GM21390 (cell line): ENCODE data around the gene ALPL.

ENCODE experiments used
- ATAC-seq: cut with Tn5 transposase; IDR thresholded peaks from one replicate; pipeline ENCODE4 v1.9.1; 2021; ENCODE audit not compliant: unreplicated experiment

ALPL gene

DNA sequence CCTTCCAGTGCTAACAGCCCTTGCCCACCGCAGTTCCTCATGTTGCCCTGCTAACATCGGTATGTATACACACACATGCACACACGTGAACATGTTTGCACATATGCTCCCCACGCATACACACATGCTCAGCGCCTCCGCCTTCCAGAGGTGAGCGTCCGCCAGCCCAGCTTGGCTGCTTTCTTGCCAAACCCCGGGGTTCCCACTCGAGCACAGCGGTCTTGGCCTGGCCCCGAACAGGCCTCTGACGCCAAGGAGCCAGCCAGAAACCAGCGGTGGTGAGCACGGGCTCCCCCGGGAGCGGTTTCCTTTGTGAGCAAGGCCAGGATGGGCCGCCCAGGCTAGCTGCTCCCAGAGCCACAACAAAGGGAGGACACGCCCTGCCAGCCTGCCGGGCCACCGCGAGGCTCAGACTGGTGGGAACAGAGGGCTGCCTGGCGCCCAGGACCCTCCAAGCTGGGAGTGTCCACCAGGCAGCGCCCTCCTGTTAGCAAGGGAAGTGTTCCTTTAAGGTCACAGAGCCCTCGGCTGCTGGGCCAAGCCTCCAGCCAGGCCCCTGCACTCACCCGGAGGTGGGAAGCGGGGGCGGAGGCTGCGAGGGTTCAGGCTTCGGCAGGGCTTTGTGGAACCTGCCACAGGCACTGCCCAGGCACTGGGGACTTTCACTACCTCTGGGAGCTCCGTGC is 65.4 kb downstream of the ALPL start:
- no peak for ATAC-seq

DNA sequence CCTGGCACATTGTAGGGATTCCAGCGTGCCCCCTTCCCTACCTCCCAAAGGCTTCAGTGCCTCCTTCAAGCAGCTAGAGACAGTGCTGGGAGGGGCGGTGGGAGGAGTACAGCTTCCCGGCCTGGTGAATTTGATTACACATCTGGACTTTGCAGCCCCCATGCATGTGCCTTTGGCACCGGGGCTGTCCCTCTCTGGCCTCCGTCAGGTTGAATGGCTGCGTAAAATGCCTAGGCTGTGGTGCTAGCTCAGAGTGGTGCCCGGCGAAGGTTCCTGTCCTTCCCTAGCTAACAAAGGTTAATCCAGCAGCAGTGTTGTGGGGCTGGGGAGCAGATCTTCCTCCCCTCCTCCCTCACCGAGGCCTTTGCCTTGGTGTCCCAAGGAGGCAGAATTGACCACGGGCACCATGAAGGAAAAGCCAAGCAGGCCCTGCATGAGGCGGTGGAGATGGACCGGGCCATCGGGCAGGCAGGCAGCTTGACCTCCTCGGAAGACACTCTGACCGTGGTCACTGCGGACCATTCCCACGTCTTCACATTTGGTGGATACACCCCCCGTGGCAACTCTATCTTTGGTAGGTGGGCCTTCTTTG is 66.2 kb downstream of the ALPL start:
- no peak for ATAC-seq

DNA sequence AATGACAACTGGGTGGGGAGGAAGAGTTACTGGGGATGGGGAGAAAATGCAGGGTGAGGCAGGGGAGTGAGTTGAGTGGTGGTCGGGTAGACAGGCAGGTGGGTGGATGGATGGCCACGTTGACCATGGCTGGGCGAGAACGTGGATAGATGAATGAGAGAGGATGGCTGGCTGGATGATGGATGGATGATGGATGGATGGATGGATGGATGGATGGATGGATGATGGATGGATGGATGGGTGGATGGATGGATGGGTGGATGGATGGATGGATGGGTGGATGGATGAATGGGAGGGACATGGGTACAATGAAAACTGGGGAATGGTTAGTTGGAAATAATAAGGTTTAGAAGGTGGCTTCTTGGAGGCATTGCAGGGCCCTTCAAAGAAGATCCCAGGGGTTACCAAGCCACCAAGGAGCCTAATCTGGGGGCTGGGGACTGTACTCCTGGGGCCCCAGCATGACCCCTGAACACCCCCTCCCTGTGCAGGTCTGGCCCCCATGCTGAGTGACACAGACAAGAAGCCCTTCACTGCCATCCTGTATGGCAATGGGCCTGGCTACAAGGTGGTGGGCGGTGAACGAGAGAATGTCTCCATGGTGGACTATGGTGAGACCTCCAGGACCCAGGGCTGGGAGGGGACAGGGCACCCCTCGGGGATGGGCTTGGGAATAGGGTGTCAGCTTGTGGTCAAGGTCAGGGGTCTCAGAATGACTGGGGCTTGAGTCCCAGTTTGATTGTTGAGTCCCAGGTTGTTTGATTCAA is 67.0 kb downstream of the ALPL start:
- no peak for ATAC-seq

DNA sequence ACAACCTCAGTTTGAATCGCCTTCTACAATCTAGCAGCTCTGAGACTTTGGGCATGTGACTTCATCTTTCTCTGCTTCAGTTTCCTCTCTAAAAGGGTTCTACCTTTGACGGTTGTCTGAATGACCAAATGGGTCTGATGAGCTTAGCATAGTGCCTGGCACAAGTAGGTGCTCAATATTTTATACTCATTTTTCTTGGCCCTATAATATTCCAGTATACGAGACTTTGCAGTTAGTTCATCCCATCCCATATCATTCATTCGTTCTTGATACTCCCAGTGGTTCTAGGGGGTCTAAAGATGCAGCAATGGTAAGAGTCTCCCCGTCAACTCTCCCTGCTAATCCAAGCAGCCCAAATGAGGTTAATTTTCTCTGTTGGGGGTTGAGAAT is 67.6 kb downstream of the ALPL start:
- no peak for ATAC-seq

DNA sequence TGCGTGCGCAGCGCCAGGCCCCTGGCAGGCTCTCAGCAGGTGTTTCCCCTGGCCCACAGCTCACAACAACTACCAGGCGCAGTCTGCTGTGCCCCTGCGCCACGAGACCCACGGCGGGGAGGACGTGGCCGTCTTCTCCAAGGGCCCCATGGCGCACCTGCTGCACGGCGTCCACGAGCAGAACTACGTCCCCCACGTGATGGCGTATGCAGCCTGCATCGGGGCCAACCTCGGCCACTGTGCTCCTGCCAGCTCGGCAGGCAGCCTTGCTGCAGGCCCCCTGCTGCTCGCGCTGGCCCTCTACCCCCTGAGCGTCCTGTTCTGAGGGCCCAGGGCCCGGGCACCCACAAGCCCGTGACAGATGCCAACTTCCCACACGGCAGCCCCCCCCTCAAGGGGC is 68.1 kb downstream of the ALPL start:
- no peak for ATAC-seq

DNA sequence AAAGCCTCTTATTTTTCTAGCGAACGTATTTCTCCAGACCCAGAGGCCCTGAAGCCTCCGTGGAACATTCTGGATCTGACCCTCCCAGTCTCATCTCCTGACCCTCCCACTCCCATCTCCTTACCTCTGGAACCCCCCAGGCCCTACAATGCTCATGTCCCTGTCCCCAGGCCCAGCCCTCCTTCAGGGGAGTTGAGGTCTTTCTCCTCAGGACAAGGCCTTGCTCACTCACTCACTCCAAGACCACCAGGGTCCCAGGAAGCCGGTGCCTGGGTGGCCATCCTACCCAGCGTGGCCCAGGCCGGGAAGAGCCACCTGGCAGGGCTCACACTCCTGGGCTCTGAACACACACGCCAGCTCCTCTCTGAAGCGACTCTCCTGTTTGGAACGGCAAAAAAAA is 68.7 kb downstream of the ALPL start:
- no peak for ATAC-seq

DNA sequence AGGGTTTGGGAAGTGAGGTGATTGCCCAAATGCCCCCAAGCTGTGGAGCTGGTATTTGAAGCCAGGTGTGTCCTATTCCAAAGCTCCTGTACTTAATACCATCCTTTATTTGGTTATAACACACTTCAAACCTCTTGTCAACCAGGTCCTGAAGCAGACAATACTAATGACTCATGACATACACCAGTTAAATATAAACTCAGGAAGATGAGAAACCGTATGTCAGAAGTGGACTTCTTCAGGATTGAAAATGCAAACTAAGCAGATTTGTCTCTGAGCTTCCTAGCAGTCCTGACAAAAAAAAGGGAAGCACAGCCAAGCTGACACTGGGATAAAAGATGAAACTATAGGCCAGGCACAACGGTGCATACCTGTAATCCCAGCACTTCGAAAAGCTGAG is 70.6 kb downstream of the ALPL start:
- ATAC-seq, result no peak

DNA sequence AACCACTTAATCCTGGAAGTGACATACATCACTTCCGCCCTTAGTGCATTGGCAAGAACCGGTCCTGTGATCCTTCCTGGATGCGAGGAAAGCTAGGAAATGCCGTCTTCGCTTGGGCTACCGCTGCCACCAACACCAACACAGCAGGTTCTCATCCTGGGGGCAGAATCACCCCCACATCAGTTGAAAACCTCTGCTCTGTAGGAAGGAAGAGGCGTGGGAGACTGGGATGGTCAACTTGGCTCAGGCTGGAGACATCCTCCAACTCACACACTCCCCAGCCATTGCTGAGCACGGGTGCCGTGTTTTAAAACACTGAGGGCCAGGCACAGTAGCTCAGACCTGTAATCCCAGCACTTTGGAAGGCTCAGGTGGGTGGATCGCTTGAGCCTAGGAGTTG is 74.9 kb downstream of the ALPL start:
- ATAC-seq, result no peak

DNA sequence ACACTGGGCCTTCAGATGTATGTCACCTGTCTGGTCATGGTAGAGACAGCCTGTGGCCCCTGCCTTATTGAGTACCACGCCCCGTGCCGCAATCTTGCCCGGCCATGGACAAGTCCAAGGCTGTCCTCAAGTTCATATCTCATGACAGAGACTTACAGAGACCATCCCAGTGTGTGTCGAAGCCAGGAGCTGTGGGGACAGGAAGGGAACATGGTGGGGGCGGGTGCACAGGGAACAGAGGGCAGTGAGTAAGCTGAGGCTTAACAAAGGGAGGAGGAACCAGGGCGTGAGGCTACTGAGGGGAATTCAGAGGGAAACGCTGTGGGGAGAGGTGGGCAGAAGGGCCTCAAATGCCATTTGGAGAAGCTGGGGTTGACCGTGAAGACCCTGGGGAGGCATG is 75.8 kb downstream of the ALPL start:
- ATAC-seq, result no peak

DNA sequence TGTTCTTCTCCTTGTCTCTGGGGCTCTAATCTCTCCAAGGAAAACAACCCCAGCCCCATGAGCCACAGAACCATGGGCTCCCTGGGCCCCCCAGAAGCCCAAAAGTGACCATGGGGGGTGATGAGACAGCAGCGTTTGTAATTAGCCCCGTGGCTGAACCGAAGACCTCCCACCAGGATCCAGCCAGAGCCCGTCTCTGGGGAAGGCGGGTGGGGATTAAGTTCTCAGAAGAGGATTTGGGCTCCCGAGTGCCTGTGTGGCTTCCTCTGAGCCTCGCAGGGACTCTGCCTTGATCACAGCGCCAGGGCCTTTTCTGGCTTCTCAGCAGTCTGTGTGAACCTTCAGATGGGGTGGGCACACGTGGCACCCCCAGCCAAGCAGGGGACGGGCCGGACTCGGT is 77.0 kb downstream of the ALPL start:
- ATAC-seq, result no peak

DNA sequence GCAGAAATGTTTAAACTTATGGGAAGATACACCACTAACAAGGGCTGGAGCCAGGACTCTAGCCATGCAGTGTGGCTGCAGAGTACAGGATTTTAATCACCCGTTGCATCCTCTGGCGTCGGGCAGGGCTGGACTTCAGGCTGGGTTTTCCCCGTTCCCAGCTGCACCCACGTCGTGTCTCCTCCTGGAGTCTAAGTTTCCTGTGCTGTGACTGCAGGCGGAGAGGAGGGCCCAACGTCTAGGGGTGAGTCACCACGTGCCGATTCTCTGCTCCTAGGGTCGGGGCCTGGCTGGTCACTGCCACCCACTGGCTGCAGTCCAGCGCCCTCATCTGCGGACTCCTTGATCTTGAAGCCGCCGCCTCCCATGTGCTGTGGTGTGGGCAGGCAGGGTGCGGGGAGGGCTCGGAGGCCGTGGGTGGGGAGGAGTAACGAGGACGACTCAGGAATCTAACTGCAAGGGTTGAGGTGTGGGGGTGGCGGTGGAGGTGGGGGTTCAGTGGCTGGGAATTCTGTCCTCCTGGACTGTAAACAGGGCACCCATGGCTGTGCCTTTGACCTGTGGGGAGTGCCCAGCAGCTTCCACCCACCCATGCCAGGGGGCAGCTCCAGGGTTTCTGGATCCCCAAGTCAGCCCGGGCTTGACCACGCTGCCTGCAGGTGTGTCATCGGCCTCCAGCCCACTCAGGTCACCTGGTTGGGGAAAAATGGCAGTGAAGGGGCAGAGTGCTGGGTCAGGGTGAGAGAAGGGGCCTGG is 77.8 kb downstream of the ALPL start:
- no peak for ATAC-seq

DNA sequence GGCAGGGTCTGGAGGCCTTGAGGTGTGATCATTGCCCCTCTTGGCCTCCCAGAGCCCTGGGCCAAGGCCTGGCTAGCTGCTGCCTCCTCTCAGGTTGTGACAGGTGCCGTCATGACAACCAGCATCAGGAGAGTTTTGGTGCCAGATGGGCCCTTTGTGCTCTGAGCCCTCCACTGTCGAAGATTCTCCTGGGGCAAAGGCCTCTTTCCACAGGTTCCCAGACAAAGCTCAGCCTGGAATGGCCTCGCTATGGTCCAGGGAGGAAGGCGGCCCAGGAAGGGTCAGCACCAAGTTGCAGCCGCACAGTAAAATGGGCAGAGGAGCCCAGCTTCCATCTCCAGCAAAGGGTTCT is 78.4 kb downstream of the ALPL start:
- no peak for ATAC-seq

DNA sequence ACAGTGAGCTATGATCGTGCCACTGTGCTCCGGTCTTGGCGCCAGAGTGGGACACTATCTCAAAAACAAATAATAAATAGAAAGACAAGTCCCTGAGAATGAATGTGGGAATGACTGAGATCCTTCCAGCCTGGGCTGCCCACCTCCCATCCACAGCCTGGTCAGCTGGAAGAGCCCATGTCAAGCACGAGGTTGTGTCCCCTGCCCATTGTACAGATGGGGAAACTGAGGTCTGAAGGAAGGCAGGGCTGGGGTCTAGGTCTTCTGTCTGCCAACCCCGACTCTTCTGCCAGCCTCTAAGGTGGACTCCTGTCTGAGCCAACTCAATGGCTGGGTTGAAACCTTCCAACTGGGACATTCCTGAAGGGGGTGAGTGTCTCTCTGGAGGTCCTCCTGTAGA is 80.4 kb downstream of the ALPL start:
- ATAC-seq, result no peak

DNA sequence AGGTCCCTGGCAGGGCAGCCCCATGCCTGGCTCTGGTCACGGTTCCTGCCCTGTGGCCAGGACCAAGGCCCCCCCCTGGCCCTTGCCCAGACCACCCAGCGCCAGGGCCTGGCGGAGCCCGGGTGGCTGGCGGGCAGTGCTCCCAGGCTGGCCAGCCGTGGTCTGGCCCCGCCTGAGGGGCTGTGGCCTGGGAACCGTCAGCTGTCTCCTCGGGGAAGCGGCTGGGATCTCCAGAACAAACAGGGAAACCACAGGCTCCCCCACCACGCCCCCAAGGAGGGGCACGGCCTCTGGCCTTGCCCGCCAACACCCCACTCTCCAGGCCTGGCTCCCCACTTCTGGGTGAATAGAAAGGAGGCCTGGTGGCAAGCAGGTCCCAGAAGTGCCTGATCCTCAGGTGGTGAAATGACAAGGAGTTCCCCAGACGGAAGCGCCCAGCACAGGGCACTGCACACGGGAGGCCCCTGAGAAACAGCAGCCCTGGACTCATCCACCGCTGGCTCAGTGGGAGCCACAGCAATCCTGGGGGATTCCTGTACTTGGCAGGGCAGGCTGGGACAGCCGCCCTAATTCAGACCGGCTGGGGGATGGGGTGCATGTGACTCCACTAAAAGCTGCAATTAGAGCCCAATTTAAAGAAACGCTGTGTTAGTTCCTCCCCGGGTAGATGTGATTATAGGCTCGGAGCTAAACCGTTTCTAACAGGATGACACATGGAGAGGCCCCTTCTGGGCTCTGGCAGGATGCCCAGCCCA is 81.1 kb downstream of the ALPL start:
- ATAC-seq, result no peak

DNA sequence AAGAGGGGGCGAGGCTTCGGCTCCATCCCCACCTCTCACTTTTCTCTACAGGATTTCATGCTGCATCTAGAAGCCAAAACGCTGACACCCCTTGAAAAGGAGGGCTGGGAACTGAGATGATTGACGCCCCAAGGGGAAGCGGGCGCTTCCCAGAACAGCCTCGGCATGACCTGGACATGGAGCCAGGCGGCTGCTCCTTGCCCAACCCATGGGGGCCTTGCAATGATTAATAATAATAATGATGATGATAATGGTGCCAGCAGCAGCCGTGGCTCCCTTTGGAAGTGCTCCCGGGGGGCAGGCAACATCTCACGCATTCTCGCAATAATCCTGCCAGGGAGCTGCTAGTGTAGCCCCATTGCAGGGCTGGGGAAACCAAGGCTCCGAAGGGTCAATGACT is 81.7 kb downstream of the ALPL start:
- no peak for ATAC-seq

DNA sequence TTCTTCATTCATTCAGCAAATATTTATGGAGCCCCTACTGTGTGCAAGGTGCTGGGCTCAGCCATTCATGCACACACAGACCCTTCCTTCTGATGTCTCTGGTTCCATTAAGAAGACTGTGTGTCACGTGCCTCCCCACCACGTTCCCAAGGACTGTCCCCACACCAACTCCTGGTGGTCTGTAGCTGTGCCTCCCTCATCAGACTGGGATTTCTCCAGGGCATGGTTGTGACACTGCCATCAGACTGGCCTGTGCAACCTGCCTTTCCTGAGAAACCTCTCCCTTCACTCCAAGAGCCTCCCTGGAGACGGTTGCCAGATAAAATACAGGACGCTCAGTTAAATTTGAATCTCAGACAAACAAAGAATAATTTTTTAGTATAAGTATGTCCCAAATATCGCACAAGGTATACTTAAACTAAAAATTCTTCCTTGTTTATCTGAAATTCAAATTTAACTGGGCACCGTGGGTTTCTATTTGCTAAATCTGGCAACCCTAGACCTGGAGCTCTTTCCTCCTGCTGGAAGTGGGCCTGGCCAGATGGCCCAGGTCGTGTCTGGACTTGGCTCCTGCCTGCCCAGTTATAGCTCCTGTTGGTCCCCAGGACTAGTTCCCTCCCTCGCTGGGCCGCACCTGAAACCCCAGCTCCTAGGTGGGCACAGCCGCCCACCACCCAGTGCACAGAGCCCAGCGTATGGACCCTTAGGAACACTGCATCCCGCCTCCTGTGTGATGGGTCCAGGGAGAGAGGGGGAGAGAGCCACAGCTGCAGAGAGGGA is 83.1 kb downstream of the ALPL start:
- no peak for ATAC-seq

DNA sequence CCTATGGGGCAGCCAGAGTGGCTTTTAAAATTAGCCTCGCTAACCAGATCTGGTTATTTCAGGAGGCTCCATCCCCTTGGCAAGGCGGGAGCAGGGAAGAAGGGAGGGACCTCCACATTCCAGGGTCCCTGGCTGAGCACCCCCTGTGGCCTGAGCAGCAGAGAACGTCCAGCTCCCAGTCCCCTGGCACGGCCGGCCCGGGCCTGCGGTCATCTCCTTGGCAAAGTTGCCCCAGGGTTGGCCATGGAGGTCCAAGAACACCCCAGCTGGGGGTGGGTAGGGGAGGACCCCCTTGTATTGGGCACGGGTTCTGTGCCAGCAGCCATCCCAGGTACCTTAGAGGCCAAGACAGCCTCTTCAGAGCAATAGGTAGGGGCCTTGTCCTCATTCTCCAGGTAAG is 84.0 kb downstream of the ALPL start:
- ATAC-seq, result no peak

DNA sequence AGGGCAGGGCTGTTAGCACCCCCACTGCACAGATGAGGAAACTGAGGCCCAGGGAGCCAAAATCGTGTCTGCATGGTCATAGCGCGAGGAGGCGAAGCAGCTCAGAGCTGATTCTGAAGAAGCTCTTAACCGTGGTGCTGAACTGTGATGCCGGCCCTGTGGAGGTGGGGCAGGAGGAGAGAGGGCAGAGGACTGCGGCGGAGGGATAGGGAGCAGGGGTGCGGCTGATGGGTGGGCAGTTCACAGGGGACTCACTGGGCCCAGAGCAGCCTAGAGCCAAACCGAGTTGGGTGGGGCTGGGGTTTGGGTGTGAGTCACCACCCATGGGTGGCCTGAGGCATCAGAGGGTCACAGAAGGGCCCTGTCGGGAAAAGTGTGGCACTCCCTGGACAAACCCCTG is 85.3 kb downstream of the ALPL start:
- no peak for ATAC-seq

DNA sequence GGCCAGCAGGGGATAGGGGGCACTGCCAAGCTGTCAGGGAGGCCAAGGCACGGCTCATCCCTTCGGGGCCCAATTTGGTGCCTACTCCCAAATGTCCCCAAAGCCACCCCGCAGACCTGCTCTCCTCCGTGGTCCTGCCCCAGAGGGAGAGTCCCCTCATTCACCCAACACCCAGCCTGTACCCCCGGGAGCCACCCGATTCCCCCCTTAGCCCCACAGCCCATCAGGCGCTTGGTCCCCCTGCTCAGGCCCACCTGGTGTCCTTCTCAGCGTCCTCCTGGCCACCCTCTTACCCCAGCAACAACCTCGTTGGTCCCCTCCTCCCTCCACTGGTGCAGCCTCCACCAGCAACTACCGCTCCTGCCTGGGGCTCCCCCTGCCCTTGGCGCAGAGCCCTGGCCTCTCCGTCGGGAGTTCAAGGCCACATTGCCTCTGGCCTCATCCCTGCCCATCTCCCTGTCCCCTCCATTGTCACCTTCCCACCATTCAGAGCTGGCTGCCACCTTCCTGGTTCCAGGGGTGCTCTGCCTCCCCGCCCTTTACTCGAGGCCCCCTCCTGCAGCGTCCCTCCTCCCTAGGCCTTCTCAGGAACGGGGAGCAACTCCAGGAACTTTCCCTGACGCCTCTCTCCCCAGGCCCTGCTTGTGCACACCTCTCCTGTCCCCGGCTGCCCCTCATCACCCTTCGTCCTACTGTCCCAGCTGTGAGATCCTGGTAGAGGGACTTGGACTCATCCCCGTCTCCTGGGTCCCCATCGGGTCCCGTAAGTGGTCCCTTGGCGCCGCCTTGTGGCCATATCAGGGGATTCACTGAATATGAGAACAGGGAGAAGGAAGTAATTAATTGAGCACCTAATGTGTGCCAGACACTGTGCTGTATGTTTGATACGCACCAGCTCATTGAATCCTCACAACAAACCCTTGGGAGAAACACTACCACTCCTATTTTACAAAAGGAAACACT is 86.0 kb downstream of the ALPL start:
- no peak for ATAC-seq
